H9 (cell line): ENCODE data around the gene IQGAP3. TPM values are rescaled to one million over a fixed set of nuclear protein-coding genes. Genes with fewer than 3 reads are reported as not detected.

ENCODE experiments used
- DNase-seq: peaks from one replicate; pipeline ENCODE4 v3.0.0-alpha.2; 2017
- H2AFZ ChIP-seq: one replicate; pipeline ENCODE4 v1.6.1; 2013; ENCODE audit warnings: mild to moderate bottlenecking, low read length, control low read depth, moderate library complexity
- H2AK5ac ChIP-seq: 2 replicates; pipeline ENCODE4 v1.6.1; 2013; ENCODE audit warnings: low read length, control low read depth, mixed read lengths; ENCODE audit not compliant: insufficient read length
- H2BK120ac ChIP-seq: one replicate; pipeline ENCODE4 v1.6.1; 2013; ENCODE audit warnings: low read depth, mild to moderate bottlenecking, low read length, control low read depth, inconsistent platforms; ENCODE audit not compliant: poor library complexity, severe bottlenecking
- H2BK12ac ChIP-seq: 2 replicates; pipeline ENCODE4 v1.6.1; 2013; ENCODE audit warnings: low read length, control low read depth, mixed read lengths, low read depth; ENCODE audit not compliant: insufficient read length
- H2BK15ac ChIP-seq: 2 replicates; pipeline ENCODE4 v1.6.1; 2013; ENCODE audit warnings: low read depth, low read length, control low read depth
- H2BK20ac ChIP-seq: one replicate; pipeline ENCODE4 v1.6.1; 2013; ENCODE audit warnings: low read depth, mild to moderate bottlenecking, low read length, control low read depth, inconsistent platforms; ENCODE audit not compliant: poor library complexity, severe bottlenecking
- H2BK5ac ChIP-seq: 2 replicates; pipeline ENCODE4 v1.6.1; 2013; ENCODE audit warnings: low read length, control low read depth, mixed read lengths; ENCODE audit not compliant: insufficient read length
- H3K14ac ChIP-seq: 2 replicates; pipeline ENCODE4 v1.6.1; 2013; ENCODE audit warnings: low read length, control low read depth; ENCODE audit not compliant: insufficient read depth
- H3K18ac ChIP-seq: 2 replicates; pipeline ENCODE4 v1.6.1; 2013; ENCODE audit warnings: low read depth, mild to moderate bottlenecking, mixed read lengths, low read length, control low read depth; ENCODE audit not compliant: insufficient read length
- H3K23ac ChIP-seq: 2 replicates; pipeline ENCODE4 v1.6.1; 2013; ENCODE audit warnings: low read length, control low read depth, mixed read lengths, low read depth; ENCODE audit not compliant: insufficient read length
- H3K23me2 ChIP-seq: 2 replicates; pipeline ENCODE4 v1.6.1; 2013; ENCODE audit warnings: low read depth, mild to moderate bottlenecking, mixed read lengths, low read length, control low read depth; ENCODE audit not compliant: insufficient read length, poor library complexity, severe bottlenecking
- H3K27ac ChIP-seq: 2 replicates; pipeline ENCODE4 v1.5.1; 2013; ENCODE audit warnings: low read length, control low read depth, mixed read lengths, low read depth; ENCODE audit not compliant: insufficient read length
- H3K27me3 ChIP-seq: 2 replicates; pipeline ENCODE4 v1.6.1; 2013; ENCODE audit warnings: low read length, control low read depth, inconsistent platforms; ENCODE audit not compliant: insufficient read depth
- H3K4ac ChIP-seq: 2 replicates; pipeline ENCODE4 v1.6.1; 2013; ENCODE audit warnings: low read depth, mild to moderate bottlenecking, control low read depth, inconsistent platforms, low read length, moderate library complexity
- H3K4me1 ChIP-seq: 2 replicates; pipeline ENCODE4 v1.6.1; 2013; ENCODE audit warnings: low read length, control low read depth, inconsistent platforms; ENCODE audit not compliant: insufficient read depth
- H3K4me2 ChIP-seq: 2 replicates; pipeline ENCODE4 v1.6.1; 2013; ENCODE audit warnings: low read length, control low read depth, mixed read lengths; ENCODE audit not compliant: insufficient read length, insufficient read depth
- H3K56ac ChIP-seq: 2 replicates; pipeline ENCODE4 v1.6.1; 2013; ENCODE audit warnings: low read depth, mild to moderate bottlenecking, mixed read lengths, low read length, control low read depth; ENCODE audit not compliant: insufficient read length
- H3K79me1 ChIP-seq: 2 replicates; pipeline ENCODE4 v1.6.1; 2013; ENCODE audit warnings: low read depth, mild to moderate bottlenecking, moderate library complexity, low read length, control low read depth, inconsistent platforms; ENCODE audit not compliant: insufficient read depth, poor library complexity, severe bottlenecking
- H3K79me2 ChIP-seq: 2 replicates; pipeline ENCODE4 v1.6.1; 2013; ENCODE audit warnings: low read length, control low read depth, inconsistent platforms; ENCODE audit not compliant: insufficient read depth
- H3K9ac ChIP-seq: 2 replicates; pipeline ENCODE4 v1.6.1; 2013; ENCODE audit warnings: low read length, control low read depth, mixed read lengths; ENCODE audit not compliant: insufficient read length; ENCODE audit errors: extremely low read depth
- H3K9me3 ChIP-seq: one replicate; pipeline ENCODE4 v1.6.1; 2013; ENCODE audit warnings: low read depth, low read length, inconsistent platforms; ENCODE audit not compliant: control insufficient read depth
- H3T11ph ChIP-seq: one replicate; pipeline ENCODE4 v1.6.1; 2013; ENCODE audit warnings: mild to moderate bottlenecking, low read length, control low read depth, inconsistent platforms
- H4K20me1 ChIP-seq: one replicate; pipeline ENCODE4 v1.6.1; 2013; ENCODE audit not compliant: control insufficient read depth, insufficient read length, insufficient read depth
- H4K5ac ChIP-seq: 2 replicates; pipeline ENCODE4 v1.6.1; 2013; ENCODE audit warnings: low read depth, mild to moderate bottlenecking, mixed read lengths, low read length, control low read depth; ENCODE audit not compliant: insufficient read length
- H4K8ac ChIP-seq: replicated peaks from 2 replicates; pipeline ENCODE4 v1.6.1; 2013; ENCODE audit warnings: low read length, control low read depth, mixed read lengths, low read depth; ENCODE audit not compliant: insufficient read length
- H4K91ac ChIP-seq: 2 replicates; pipeline ENCODE4 v1.6.1; 2013; ENCODE audit warnings: low read depth, mild to moderate bottlenecking, moderate library complexity, mixed read lengths, low read length, control low read depth; ENCODE audit not compliant: insufficient read length
- H3K27ac Mint-ChIP-seq, 3 experiments: 2 replicates in 2 of 3; 3 replicates in 1 of 3; pipeline ENCODE4 v1.8.0; 2020 to 2021; ENCODE audit warnings: mixed read lengths in 3 of 3, mild to moderate bottlenecking in 1 of 3, moderate library complexity in 1 of 3
- H3K27me3 Mint-ChIP-seq: 2 replicates; pipeline ENCODE4 v1.8.0; 2021; ENCODE audit warnings: low read depth, mild to moderate bottlenecking, moderate library complexity, mixed read lengths
- H3K36me3 Mint-ChIP-seq, 3 experiments: 2 replicates in 2 of 3; 3 replicates in 1 of 3; pipeline ENCODE4 v1.8.0; 2020 to 2021; ENCODE audit warnings: low read depth in 3 of 3, mixed read lengths in 3 of 3; ENCODE audit not compliant: insufficient read depth in 1 of 3
- H3K4me1 Mint-ChIP-seq, 2 experiments: 2 replicates each; pipeline ENCODE4 v1.8.0; 2020; ENCODE audit warnings: mixed read lengths in 2 of 2
- H3K4me3 Mint-ChIP-seq, 2 experiments: 2 replicates in 1 of 2; 3 replicates in 1 of 2; pipeline ENCODE4 v1.8.0; 2020 to 2021; ENCODE audit warnings: mild to moderate bottlenecking in 2 of 2, mixed read lengths in 2 of 2, moderate library complexity in 1 of 2
- H3K9me3 Mint-ChIP-seq, 2 experiments: 2 replicates in 1 of 2; 3 replicates in 1 of 2; pipeline ENCODE4 v1.8.0; 2020; ENCODE audit warnings: mild to moderate bottlenecking in 2 of 2, mixed read lengths in 2 of 2, moderate library complexity in 1 of 2
- CTCF ChIP-seq: fragments of 200-600 bp; sonication (generic); conservative IDR thresholded peaks from 3 replicates; pipeline ENCODE4 v1.8.0; 2021; ENCODE audit warnings: antibody characterized with exemption, mild to moderate bottlenecking
- WGBS: extraction: QIAGEN DNeasy Blood & Tissue Kit; methylation state at CpG from one replicate; pipeline ENCODE4 v1.1.7; 2013; ENCODE audit warnings: missing lambda C conversion rate, low lambda C conversion rate, mixed read lengths; ENCODE audit not compliant: insufficient read length; ENCODE audit errors: extremely low coverage; 5-methylcytosine and 5-hydroxymethylcytosine counted together
- total RNA-seq: library from RNA; stranded (reverse); gene quantifications from 2 replicates; pipeline ENCODE4 v1.2.1, GENCODE V29; 2021

IQGAP3 gene
- total RNA-seq, 1 experiment from 2014 or later: 24.5 TPM

DNA sequence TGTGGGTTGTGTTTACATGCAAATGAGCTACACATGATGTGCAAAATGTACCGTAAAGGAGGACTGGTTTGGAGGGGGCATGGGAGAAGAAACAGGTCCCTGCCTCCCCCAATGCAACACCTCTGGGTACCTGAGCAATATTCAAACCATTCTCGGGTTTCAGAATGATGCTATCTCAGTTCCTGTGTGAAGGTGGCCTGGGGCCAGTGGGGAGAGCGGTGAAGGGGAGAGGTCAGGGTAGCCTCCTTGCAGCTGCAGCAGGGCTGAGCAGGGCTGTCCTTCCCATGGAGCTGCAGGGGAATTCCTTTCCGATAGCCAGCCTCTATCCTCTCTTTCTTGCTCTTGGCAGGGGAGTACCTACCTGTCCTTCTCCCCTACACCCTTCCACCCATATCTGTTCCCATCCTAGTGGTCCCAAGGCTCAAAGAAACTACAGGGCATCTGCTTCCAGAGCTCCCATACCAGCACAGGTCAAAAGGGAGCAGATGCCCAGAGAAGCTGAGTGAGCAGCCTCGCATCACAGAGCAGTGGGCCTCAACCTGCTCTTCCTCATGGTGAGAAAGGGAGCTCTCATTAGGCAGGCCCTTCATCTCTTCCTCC, 83.7 kb downstream of the IQGAP3 start:
- Histone ChIP-seq H4K20me1 (no peaks in the 10 kb centered on the region), H3K4me1 (peaks cover 19% of the 10 kb centered on the region)

More for the DNA sequence above, 83.7 kb downstream of the IQGAP3 start:
- no peak overlapping the region for H2BK12ac ChIP-seq
- no peaks in the 10 kb centered on the region for H3K79me1 ChIP-seq
- peak overlapping the region in 1 of 3 experiments; percentile 73; a peak in 1 of 7 replicates for H3K27ac Mint-ChIP-seq
- no peak overlapping the region for H3K56ac ChIP-seq
- H3K18ac ChIP-seq: no peak overlapping the region
- no peak overlapping the region for H3K14ac ChIP-seq
- H4K5ac ChIP-seq: no peak overlapping the region
- H2BK15ac ChIP-seq: no peak overlapping the region
- no peak overlapping the region for H3T11ph ChIP-seq
- H3K27ac ChIP-seq: no peak overlapping the region
- no peak for DNase-seq
- no CpG with 5 or more reads among the region's 5 CpGs for WGBS
- no peak overlapping the region for H3K4me2 ChIP-seq
- no peaks in the 10 kb centered on the region for H3K27me3 Mint-ChIP-seq
- H3K4ac ChIP-seq: no peak overlapping the region
- no peak for TF ChIP-seq CTCF
- no peak overlapping the region for H2AK5ac ChIP-seq
- H3K79me2 ChIP-seq: no peaks in the 10 kb centered on the region; the same call in 1 of the 2 replicates
- H3K36me3 Mint-ChIP-seq: no peaks in the 10 kb centered on the region; a peak in 1 of 7 replicates
- H3K23me2 ChIP-seq: no peaks in the 10 kb centered on the region
- no peak overlapping the region for H2BK120ac ChIP-seq
- H3K9me3 ChIP-seq: no peaks in the 10 kb centered on the region
- H2BK5ac ChIP-seq: no peak overlapping the region
- H3K9me3 Mint-ChIP-seq: no peaks in the 10 kb centered on the region
- no peak overlapping the region for H4K91ac ChIP-seq
- peaks cover 49 to 62% of the 10 kb centered on the region in 2 experiments for H3K4me1 Mint-ChIP-seq
- H3K9ac ChIP-seq: no peak overlapping the region
- no peaks in the 10 kb centered on the region for H3K27me3 ChIP-seq
- peak overlapping the region in 1 of 2 experiments; percentile 38; a peak in 1 of 5 replicates for H3K4me3 Mint-ChIP-seq
- H3K23ac ChIP-seq: no peak overlapping the region
- no peak overlapping the region for H2AFZ ChIP-seq
- no peak overlapping the region for H2BK20ac ChIP-seq
- no peak overlapping the region for H4K8ac ChIP-seq
